Nephron progenitor cell (in vitro differentiated cells): ENCODE data around the gene TTI1.
A peak's percentile ranks its signal among the peaks of the same experiment; 100 is the strongest.

Source experiments
- DNase-seq: peaks from one replicate; pipeline ENCODE4 v3.0.0; 2021
- H3K27ac Mint-ChIP-seq: 2 replicates; pipeline ENCODE4 v1.8.0; 2021; ENCODE audit warnings: mild to moderate bottlenecking, moderate library complexity, mixed read lengths
- H3K27me3 Mint-ChIP-seq: 2 replicates; pipeline ENCODE4 v1.8.0; 2021; ENCODE audit warnings: mild to moderate bottlenecking, low read depth, mixed read lengths; ENCODE audit not compliant: poor library complexity
- H3K36me3 Mint-ChIP-seq: 2 replicates; pipeline ENCODE4 v1.8.0; 2021; ENCODE audit warnings: low read depth, mixed read lengths
- H3K4me1 Mint-ChIP-seq: 2 replicates; pipeline ENCODE4 v1.8.0; 2021; ENCODE audit warnings: mixed read lengths
- H3K4me3 Mint-ChIP-seq: 2 replicates; pipeline ENCODE4 v1.8.0; 2021; ENCODE audit warnings: mild to moderate bottlenecking, moderate library complexity, mixed read lengths
- H3K9me3 Mint-ChIP-seq: 2 replicates; pipeline ENCODE4 v1.8.0; 2021; ENCODE audit warnings: mild to moderate bottlenecking, moderate library complexity, mixed read lengths
- TF ChIP-seq, protein P1 (sequence below): fragments of 200-600 bp; sonication (generic); IDR thresholded peaks from 2 replicates; pipeline ENCODE4 v1.5.0; 2021; ENCODE audit warnings: antibody characterized with exemption

TTI1 gene

DNA sequence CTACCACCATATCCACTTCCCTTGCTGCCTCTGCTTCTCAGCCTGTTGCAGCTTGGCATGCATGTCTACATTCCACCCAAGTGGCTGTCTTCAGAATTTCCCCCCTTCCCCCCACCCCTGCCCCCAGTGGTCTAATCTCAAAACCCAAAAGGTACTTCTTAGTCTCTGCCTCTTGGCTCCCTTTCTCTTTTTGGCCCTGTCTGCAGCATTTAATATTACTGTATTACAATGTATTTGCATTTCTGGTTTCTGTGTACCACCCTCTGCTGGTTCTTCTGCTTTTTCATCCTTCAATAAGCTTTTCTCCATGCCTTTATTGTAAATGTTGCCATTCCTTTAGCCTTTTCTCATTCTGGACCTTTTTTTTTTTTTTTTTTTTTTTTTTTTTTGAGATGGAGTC is 43.3 kb upstream of the TTI1 start:
- Mint-ChIP-seq H3K4me3 (no peak overlapping the region), H3K4me1 (peaks cover 48% of the 10 kb centered on the region), H3K36me3 (peaks cover 58% of the 10 kb centered on the region), H3K9me3 (peaks cover 36% of the 10 kb centered on the region), H3K27ac (no peak overlapping the region), H3K27me3 (no peaks in the 10 kb centered on the region)
- DNase-seq: no peak
- TF ChIP-seq, protein P1, sequence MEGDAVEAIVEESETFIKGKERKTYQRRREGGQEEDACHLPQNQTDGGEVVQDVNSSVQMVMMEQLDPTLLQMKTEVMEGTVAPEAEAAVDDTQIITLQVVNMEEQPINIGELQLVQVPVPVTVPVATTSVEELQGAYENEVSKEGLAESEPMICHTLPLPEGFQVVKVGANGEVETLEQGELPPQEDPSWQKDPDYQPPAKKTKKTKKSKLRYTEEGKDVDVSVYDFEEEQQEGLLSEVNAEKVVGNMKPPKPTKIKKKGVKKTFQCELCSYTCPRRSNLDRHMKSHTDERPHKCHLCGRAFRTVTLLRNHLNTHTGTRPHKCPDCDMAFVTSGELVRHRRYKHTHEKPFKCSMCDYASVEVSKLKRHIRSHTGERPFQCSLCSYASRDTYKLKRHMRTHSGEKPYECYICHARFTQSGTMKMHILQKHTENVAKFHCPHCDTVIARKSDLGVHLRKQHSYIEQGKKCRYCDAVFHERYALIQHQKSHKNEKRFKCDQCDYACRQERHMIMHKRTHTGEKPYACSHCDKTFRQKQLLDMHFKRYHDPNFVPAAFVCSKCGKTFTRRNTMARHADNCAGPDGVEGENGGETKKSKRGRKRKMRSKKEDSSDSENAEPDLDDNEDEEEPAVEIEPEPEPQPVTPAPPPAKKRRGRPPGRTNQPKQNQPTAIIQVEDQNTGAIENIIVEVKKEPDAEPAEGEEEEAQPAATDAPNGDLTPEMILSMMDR: no peak

GRCh38 chr20:38075161-38075998 is 42.1 kb upstream of the TTI1 start:
- H3K27me3 Mint-ChIP-seq: no peaks in the 10 kb centered on the region
- H3K27ac Mint-ChIP-seq: peak overlapping the region; percentile 19
- TF ChIP-seq, protein P1: no peak
- H3K9me3 Mint-ChIP-seq: peaks cover 24% of the 10 kb centered on the region
- H3K4me1 Mint-ChIP-seq: peaks cover 48% of the 10 kb centered on the region
- peaks cover 58% of the 10 kb centered on the region for H3K36me3 Mint-ChIP-seq
- no peak for DNase-seq
- no peak overlapping the region for H3K4me3 Mint-ChIP-seq

DNA sequence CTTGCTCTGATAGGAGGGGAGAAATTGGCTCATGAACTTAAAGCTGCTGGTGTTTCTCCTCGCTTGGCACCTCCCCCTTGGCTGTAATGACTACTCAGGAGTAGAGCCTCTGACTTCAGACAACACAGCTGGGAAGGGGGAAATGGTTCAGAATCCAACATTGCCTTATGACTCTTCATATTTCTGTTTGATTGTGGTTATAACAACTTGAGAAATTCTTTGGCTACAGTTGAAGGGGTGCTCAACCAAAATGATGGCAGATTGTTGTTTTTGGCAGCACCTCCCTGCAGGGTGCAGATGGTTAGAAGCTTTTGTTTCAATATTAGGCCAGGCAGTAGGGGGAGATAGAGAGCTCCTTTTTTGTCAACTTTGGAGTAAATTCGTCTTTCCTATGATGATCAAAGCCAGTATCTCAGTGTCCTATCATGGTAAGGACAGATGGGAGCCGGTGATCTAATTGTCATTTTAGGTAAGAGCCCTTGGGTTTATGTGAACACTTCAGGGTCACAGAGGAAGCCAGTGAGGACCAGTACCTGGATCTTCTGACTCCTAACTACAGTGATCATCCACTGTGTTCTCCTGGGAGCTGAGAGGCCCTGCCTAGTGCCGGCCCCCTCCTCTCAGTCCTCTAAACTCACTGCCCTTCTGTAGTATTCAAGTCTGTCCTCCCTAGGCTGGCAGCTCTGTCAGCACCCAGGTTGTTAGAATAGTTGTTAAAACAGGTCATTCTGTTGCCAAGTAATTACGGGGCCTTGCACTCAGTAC is 40.2 kb upstream of the TTI1 start:
- H3K27ac Mint-ChIP-seq: no peak overlapping the region
- peaks cover 48% of the 10 kb centered on the region for H3K4me1 Mint-ChIP-seq
- no peaks in the 10 kb centered on the region for H3K27me3 Mint-ChIP-seq
- H3K4me3 Mint-ChIP-seq: no peak overlapping the region
- peaks cover 10% of the 10 kb centered on the region for H3K9me3 Mint-ChIP-seq
- peak; percentile 40 for DNase-seq
- peaks cover 58% of the 10 kb centered on the region for H3K36me3 Mint-ChIP-seq
- TF ChIP-seq, protein P1: peak; percentile 79

DNA sequence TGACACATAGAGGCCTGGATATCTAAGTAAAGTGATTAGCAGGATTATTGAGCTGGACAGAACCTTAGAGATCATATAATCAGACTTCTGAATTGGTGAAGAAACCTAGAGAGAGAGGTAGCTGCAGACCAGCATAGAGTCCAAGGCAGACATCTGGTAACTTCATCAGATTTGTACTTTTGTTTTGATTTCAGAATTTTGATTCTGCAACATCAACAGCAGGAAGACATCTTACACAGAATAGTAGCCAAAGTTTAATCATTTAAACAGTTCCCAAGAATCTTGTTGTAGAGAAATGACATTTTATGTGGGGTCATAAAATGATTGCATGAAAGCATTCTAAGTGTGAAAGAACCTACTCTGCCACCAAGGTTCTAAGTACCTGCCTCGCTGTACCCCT is 39.6 kb upstream of the TTI1 start:
- no peak for DNase-seq
- Mint-ChIP-seq H3K9me3 (peaks cover 10% of the 10 kb centered on the region), H3K27me3 (no peaks in the 10 kb centered on the region), H3K27ac (no peak overlapping the region), H3K4me1 (peaks cover 44% of the 10 kb centered on the region), H3K4me3 (no peak overlapping the region), H3K36me3 (peaks cover 54% of the 10 kb centered on the region)
- TF ChIP-seq, protein P1: no peak

DNA sequence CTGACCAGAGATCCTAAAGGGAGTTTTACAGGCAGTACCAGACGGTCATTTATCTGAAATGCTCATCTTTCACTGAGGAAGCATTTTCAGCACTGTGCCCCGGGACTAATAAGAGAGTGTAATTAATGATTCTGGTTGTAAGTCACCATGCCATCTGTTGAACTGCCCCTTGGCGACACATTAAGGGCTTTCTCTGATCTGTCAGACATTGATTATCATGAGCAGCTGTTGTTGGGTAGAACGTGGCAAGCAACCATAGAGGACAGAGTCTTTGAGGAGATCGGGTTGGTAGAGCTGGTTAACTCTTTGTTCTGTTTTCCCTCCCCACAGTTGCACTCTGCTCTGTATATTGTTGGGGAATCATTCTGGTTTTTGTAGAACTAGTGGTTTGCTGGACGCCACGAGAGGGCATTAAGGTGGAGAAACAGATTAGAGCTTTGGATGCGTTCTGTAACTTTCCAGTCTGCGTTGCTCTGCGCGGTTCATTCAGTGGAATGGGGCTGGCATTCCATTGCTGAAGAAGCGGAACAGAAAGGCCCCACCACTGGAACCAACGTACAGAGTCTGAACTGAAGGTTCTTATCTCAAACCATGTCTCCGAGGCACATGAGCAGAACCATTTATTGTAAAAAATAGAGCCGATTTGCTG is 34.6 kb upstream of the TTI1 start:
- Mint-ChIP-seq H3K4me3 (no peak overlapping the region), H3K4me1 (peaks cover 7% of the 10 kb centered on the region), H3K27me3 (no peaks in the 10 kb centered on the region), H3K9me3 (peaks cover 10% of the 10 kb centered on the region), H3K27ac (peak overlapping the region; percentile 70), H3K36me3 (peaks cover 43% of the 10 kb centered on the region)
- TF ChIP-seq, protein P1: no peak
- DNase-seq: no peak
